ENCODE measurements around the gene GAL3ST2.

DNA sequence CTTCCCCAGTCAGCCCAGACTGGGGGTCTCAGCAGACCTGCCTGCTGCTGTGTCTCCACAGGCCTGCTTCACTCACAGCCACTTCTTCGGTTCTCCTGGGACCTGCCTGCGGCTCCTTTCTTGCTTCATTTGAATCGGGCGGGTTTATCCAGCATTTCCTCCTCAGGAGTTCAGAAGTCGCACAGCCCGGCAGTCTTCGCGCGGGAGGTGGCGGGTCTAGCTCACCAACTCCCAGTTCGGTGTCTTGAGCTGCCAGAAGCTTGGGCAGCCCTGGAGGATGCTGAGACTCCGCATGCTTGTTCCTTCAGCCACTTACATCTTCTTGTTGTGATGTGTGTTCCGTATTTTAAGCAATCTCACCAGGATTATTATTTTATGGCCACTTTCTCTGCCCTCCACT lies 31.3 kb upstream of the GAL3ST2 start:
- TF ChIP-seq CTCF (IDR thresholded peaks at IDR 0.05) (no peak), POLR2A (IDR thresholded peaks at IDR 0.05) (no peak)

Measured in adrenal gland (tissue), 5 donors.